ENCODE results near the gene DPF3. TPM values are rescaled to one million over a fixed set of nuclear protein-coding genes. Genes with fewer than 3 reads are reported as not detected.
A peak's percentile ranks its signal among the peaks of the same experiment; 100 is the strongest.

DPF3 gene
- total RNA-seq, 1 experiment from 2014 or later = 0.31 TPM

- H3K36me3 Mint-ChIP-seq = peaks cover 4% of the 10 kb centered on the region; the same call in 1 of the 2 replicates
- peaks cover 10% of the 10 kb centered on the region for H3K27me3 Mint-ChIP-seq (ENCODE audit: low read depth)
- CTCF ChIA-PET = interaction anchor here (1.0 to 1.2 kb wide), 2 partner anchors 10 to 126 kb away, joined by 4 read pairs; partner anchors contain the start of gene DPF3
Measured at GRCh38 chr14:72884386-72884785, 9.5 kb downstream of the DPF3 start.

DNA sequence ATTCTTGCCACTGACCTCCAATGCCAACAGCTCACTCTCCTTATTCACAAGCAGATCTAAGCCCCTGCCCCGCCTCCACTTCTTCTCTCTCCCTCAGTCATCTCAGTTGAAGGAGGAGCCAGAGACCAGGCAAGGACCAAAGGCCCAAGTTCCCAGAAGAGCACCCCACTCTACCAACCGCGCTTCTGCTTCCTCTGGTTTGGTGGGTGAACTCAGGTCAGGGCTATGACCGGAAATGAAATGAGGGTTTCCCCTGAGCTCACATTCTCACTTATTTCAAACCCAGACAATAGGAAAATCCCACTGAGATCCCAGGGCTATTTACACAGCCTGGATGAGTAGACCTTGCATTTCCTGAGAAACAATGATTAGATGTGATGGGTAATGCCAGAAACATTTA is 9.9 kb downstream of the DPF3 start:
- ChIA-PET CTCF (interaction anchor here (1.0 to 1.2 kb wide), 2 partner anchors 10 to 126 kb away, joined by 4 read pairs; partner anchors contain the start of gene DPF3), POLR2A (interaction anchor here (0.6 to 1.1 kb wide), 3 partner anchors 10 to 1454 kb away, joined by 3 to 5 read pairs (median 3); partner anchors contain the start of gene DPF3)
- Mint-ChIP-seq H3K9me3 (peaks cover 12% of the 10 kb centered on the region; the same call in 1 of the 2 replicates), H3K4me1 (peaks cover 44% of the 10 kb centered on the region), H3K36me3 (peaks cover 4% of the 10 kb centered on the region; the same call in 1 of the 2 replicates), H3K27me3 (ENCODE audit: low read depth) (peaks cover 5% of the 10 kb centered on the region), H3K27ac (no peak overlapping the region), H3K4me3 (no peak overlapping the region)
- DNase-seq (ENCODE audit: low spot score) (no peak), ATAC-seq (peak; percentile 57)
- TF ChIP-seq, protein P1, sequence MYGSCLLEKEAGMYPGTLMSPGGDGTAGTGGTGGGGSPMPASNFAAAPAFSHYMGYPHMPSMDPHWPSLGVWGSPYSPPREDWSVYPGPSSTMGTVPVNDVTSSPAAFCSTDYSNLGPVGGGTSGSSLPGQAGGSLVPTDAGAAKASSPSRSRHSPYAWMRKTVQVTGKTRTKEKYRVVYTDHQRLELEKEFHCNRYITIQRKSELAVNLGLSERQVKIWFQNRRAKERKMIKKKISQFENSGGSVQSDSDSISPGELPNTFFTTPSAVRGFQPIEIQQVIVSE (CRISPR knock-in tag; IDR thresholded peaks at IDR 0.05; ENCODE audit: borderline replicate concordance) = no peak
- TF ChIP-seq OVOL2 (CRISPR knock-in tag; IDR thresholded peaks at IDR 0.05; ENCODE audit: borderline replicate concordance) = no peak
- no peak for TF ChIP-seq JUN (CRISPR knock-in tag; IDR thresholded peaks at IDR 0.05)
- TF ChIP-seq HMGA2 (CRISPR knock-in tag; IDR thresholded peaks at IDR 0.05) = no peak
- no peak for TF ChIP-seq MYBL2 (CRISPR knock-in tag; IDR thresholded peaks at IDR 0.05)
- no peak for TF ChIP-seq FOXP4 (CRISPR knock-in tag; IDR thresholded peaks at IDR 0.05)
- TF ChIP-seq, protein P2, sequence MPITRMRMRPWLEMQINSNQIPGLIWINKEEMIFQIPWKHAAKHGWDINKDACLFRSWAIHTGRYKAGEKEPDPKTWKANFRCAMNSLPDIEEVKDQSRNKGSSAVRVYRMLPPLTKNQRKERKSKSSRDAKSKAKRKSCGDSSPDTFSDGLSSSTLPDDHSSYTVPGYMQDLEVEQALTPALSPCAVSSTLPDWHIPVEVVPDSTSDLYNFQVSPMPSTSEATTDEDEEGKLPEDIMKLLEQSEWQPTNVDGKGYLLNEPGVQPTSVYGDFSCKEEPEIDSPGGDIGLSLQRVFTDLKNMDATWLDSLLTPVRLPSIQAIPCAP (CRISPR knock-in tag; IDR thresholded peaks at IDR 0.05) = no peak
- TF ChIP-seq ZNF138 (CRISPR knock-in tag; conservative IDR thresholded peaks at IDR 0.05) = no peak
- TF ChIP-seq E2F5 (CRISPR knock-in tag; IDR thresholded peaks at IDR 0.05) = no peak
- no peak for TF ChIP-seq FOXK1 (CRISPR knock-in tag; IDR thresholded peaks at IDR 0.05)
- TF ChIP-seq AFF4 (CRISPR knock-in tag; IDR thresholded peaks at IDR 0.05; ENCODE audit: borderline replicate concordance) = no peak
- TF ChIP-seq FOXP1 (CRISPR knock-in tag; IDR thresholded peaks at IDR 0.05; ENCODE audit: borderline replicate concordance) = no peak

More at GRCh38 chr14:72884386-72884785, 9.5 kb downstream of the DPF3 start:
- ATAC-seq (no peak), DNase-seq (ENCODE audit: low spot score) (no peak)
- no peak for TF ChIP-seq ATF1 (CRISPR knock-in tag; IDR thresholded peaks at IDR 0.05)
- TF ChIP-seq, protein P3, sequence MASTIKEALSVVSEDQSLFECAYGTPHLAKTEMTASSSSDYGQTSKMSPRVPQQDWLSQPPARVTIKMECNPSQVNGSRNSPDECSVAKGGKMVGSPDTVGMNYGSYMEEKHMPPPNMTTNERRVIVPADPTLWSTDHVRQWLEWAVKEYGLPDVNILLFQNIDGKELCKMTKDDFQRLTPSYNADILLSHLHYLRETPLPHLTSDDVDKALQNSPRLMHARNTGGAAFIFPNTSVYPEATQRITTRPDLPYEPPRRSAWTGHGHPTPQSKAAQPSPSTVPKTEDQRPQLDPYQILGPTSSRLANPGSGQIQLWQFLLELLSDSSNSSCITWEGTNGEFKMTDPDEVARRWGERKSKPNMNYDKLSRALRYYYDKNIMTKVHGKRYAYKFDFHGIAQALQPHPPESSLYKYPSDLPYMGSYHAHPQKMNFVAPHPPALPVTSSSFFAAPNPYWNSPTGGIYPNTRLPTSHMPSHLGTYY (CRISPR knock-in tag; IDR thresholded peaks at IDR 0.05) = no peak
- TF ChIP-seq ARID4B (CRISPR knock-in tag; IDR thresholded peaks at IDR 0.05; ENCODE audit: borderline replicate concordance) = no peak
- Mint-ChIP-seq H3K4me3 (no peak overlapping the region), H3K9me3 (peaks cover 12% of the 10 kb centered on the region; the same call in 1 of the 2 replicates), H3K4me1 (peaks cover 48% of the 10 kb centered on the region), H3K27ac (no peak overlapping the region)
- POLR2A ChIA-PET = interaction anchor here (0.6 to 1.1 kb wide), 2 partner anchors 10 to 1454 kb away, joined by 3 read pairs; partner anchors contain the start of gene DPF3
